Measurements from ENCODE around the gene GOPC. TPM values are rescaled to one million over a fixed set of nuclear protein-coding genes. Genes with fewer than 3 reads are reported as not detected.

The GOPC gene
- total RNA-seq, 2 donors from 2014 or later: 28.4 to 30.3 TPM

GRCh38 chr6:117607511-117607910, 5.2 kb upstream of the GOPC start:
- WGBS, 2 experiments (ENCODE audit: insufficient coverage in 1 of 2, insufficient read length in 1 of 2): 97 to 100% methylated on average over 1 to 3 of the region's 3 CpGs
- peaks cover 6% of the 10 kb centered on the region for H3K4me1 ChIP-seq (ENCODE audit: control insufficient read depth, insufficient read depth, low read length)
- H3K36me3 ChIP-seq (ENCODE audit: control insufficient read depth, insufficient read depth, low read length): no peaks in the 10 kb centered on the region
- Mint-ChIP-seq H3K4me3 (no peak overlapping the region), H3K36me3 (ENCODE audit: low read depth) (peaks cover 3% of the 10 kb centered on the region), H3K27me3 (ENCODE audit: insufficient read depth) (no peaks in the 10 kb centered on the region), H3K4me1 (peaks cover 20% of the 10 kb centered on the region), H3K9me3 (peaks cover 8% of the 10 kb centered on the region), H3K27ac (no peak overlapping the region)
- H3K4me3 ChIP-seq (ENCODE audit: low read length): no peak overlapping the region
- H3K27me3 ChIP-seq (ENCODE audit: control insufficient read depth, insufficient read depth, low read length, poor library complexity, severe bottlenecking): no peaks in the 10 kb centered on the region
- H3K9ac ChIP-seq (ENCODE audit: extremely low read depth, low read length, poor library complexity, severe bottlenecking): no peak overlapping the region
- H3K9me3 ChIP-seq (ENCODE audit: control insufficient read depth, low read length): no peaks in the 10 kb centered on the region
- DNase-seq: no peak
- no peak overlapping the region for H3K27ac ChIP-seq (ENCODE audit: low read depth, low read length)
- no peak for TF ChIP-seq CTCF (conservative IDR thresholded peaks at IDR 0.05)

DNA sequence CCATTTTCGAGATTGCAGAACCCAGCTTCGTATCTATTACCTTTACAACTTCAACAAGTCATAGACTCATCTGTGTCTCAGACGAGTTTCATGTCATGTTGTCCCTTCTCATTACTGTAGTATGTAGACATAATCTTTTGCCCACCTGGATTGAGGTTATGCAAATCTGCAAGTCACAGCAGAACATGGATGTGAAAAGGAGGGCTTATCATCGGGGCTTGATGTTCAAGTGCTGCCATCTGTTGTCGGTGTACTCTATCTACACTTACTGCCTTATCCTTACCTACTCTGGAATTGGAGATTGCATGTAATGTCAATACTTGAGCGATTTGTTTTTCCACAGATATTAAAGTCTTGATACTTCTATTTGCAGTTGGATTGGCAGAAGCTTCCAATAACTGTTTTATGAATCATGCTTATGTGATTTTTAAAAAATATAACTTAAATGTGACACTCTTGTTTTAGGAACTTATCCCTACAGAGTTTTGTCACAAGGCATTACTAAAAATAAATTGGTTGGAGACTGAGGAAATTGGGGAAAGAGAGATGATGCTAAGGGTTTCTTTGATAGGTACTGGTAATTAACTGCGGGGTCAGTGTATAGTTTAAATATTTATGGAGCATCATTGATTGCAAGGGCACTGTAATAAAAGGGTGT, 3.0 kb upstream of the GOPC start:
- Mint-ChIP-seq H3K27ac (peak overlapping the region; percentile 32), H3K36me3 (ENCODE audit: low read depth) (peaks cover 4% of the 10 kb centered on the region), H3K27me3 (ENCODE audit: insufficient read depth) (no peaks in the 10 kb centered on the region), H3K9me3 (peaks cover 8% of the 10 kb centered on the region), H3K4me1 (peaks cover 20% of the 10 kb centered on the region), H3K4me3 (no peak overlapping the region)
- no peak overlapping the region for H3K27ac ChIP-seq (ENCODE audit: low read depth, low read length)
- no peaks in the 10 kb centered on the region for H3K9me3 ChIP-seq (ENCODE audit: control insufficient read depth, low read length)
- no peak overlapping the region for H3K9ac ChIP-seq (ENCODE audit: extremely low read depth, low read length, poor library complexity, severe bottlenecking)
- no peaks in the 10 kb centered on the region for H3K27me3 ChIP-seq (ENCODE audit: control insufficient read depth, insufficient read depth, low read length, poor library complexity, severe bottlenecking)
- peak; percentile 71 for DNase-seq
- H3K4me3 ChIP-seq (ENCODE audit: low read length): no peak overlapping the region
- H3K36me3 ChIP-seq (ENCODE audit: control insufficient read depth, insufficient read depth, low read length): peaks cover under 1% of the 10 kb centered on the region
- 41 to 43% methylated on average over 2 to 7 of the region's 7 CpGs for WGBS, 2 experiments (ENCODE audit: insufficient coverage in 1 of 2, insufficient read length in 1 of 2)
- TF ChIP-seq CTCF (conservative IDR thresholded peaks at IDR 0.05): peak; percentile 83
- H3K4me1 ChIP-seq (ENCODE audit: control insufficient read depth, insufficient read depth, low read length): peaks cover under 1% of the 10 kb centered on the region

DNA sequence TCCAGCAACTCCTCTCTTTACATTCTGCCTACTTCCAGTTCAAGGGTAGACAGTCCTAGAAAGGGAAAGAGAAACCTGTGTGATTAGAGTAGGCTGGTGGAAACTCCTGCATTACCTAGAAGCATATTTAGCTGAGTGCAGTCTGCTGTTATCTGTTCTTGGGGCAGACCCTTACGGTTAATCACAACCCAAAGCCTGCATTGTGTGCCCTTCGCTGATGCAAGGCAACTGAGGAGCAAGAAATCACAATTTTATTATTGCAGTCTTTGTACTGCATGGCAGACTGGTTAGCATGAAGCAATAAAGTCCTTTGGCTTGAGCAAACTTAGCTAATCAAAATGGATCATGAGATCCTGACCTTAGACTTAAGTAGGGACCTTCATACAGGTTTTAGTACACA, 1.5 kb upstream of the GOPC start:
- Mint-ChIP-seq H3K4me3 (no peak overlapping the region), H3K9me3 (peaks cover 6% of the 10 kb centered on the region), H3K4me1 (peaks cover 18% of the 10 kb centered on the region), H3K36me3 (ENCODE audit: low read depth) (peaks cover 15% of the 10 kb centered on the region), H3K27me3 (ENCODE audit: insufficient read depth) (no peaks in the 10 kb centered on the region), H3K27ac (no peak overlapping the region)
- WGBS, 2 experiments (ENCODE audit: insufficient coverage in 1 of 2, insufficient read length in 1 of 2): 83 to 95% methylated on average over 2 of the region's 2 CpGs
- no peak for TF ChIP-seq CTCF (conservative IDR thresholded peaks at IDR 0.05)
- Histone ChIP-seq H3K9me3 (ENCODE audit: control insufficient read depth, low read length) (no peaks in the 10 kb centered on the region), H3K36me3 (ENCODE audit: control insufficient read depth, insufficient read depth, low read length) (peaks cover 11% of the 10 kb centered on the region), H3K27me3 (ENCODE audit: control insufficient read depth, insufficient read depth, low read length, poor library complexity, severe bottlenecking) (no peaks in the 10 kb centered on the region), H3K4me1 (ENCODE audit: control insufficient read depth, insufficient read depth, low read length) (no peaks in the 10 kb centered on the region), H3K27ac (ENCODE audit: low read depth, low read length) (no peak overlapping the region), H3K9ac (ENCODE audit: extremely low read depth, low read length, poor library complexity, severe bottlenecking) (no peak overlapping the region), H3K4me3 (ENCODE audit: low read length) (no peak overlapping the region)
- DNase-seq: no peak
